Upper lobe of left lung (tissue), 6 donors: ENCODE data around the gene ACLY. TPM values are rescaled to one million over a fixed set of nuclear protein-coding genes. Genes with fewer than 3 reads are reported as not detected.

Experiments
- ATAC-seq, 2 donors: fragments of 200-7000 bp; cut with Tn5 transposase; one replicate each; pipeline ENCODE4 v1.9.1; 2022; ENCODE audit warnings: mild to moderate bottlenecking in 2 of 2, moderate library complexity in 2 of 2; ENCODE audit not compliant: low FRiP score in 2 of 2
- DNase-seq, 2 donors: peaks; one replicate each; pipeline ENCODE4 v3.0.0-alpha.2; 2019 to 2020
- H3K27ac ChIP-seq, 4 donors: fragments of 200-600 bp; sonication (generic); one replicate each; pipeline ENCODE4 v1.5.1; 2016 to 2019
- H3K27me3 ChIP-seq, 4 donors: fragments of 200-600 bp; sonication (generic); one replicate each; pipeline ENCODE4 v1.5.1; 2017 to 2019
- H3K36me3 ChIP-seq, 4 donors: fragments of 200-600 bp; sonication (generic); one replicate each; pipeline ENCODE4 v1.5.1; 2016 to 2019
- H3K4me1 ChIP-seq, 4 donors: fragments of 200-600 bp; sonication (generic); one replicate each; pipeline ENCODE4 v1.5.1; 2018 to 2019
- H3K4me3 ChIP-seq, 4 donors: fragments of 200-600 bp; sonication (generic); one replicate each; pipeline ENCODE4 v1.5.1; 2017 to 2019; ENCODE audit warnings: mild to moderate bottlenecking in 2 of 4, moderate library complexity in 1 of 4
- H3K9me3 ChIP-seq, 4 donors: fragments of 200-600 bp; sonication (generic); one replicate each; pipeline ENCODE4 v1.5.1; 2018 to 2019
- CTCF ChIP-seq, 6 experiments: fragments of 450-650 bp in 4 of 6; fragments of 200-600 bp in 2 of 6; sonication (generic) in 2 of 6; IDR thresholded peaks; one replicate each; pipeline ENCODE4 v1.5.1; 2016 to 2019; ENCODE audit warnings: antibody characterized with exemption in 6 of 6
- EP300 ChIP-seq, 4 donors: sonication (generic); formaldehyde crosslinking; IDR thresholded peaks; one replicate each; pipeline ENCODE4 v1.5.1; 2017; ENCODE audit warnings: antibody characterized with exemption in 4 of 4, control low read depth in 2 of 4
- POLR2A ChIP-seq, 4 donors: fragments of 450-650 bp; IDR thresholded peaks; one replicate each; pipeline ENCODE4 v1.5.1; 2016 to 2017; ENCODE audit warnings: antibody characterized with exemption in 4 of 4, mild to moderate bottlenecking in 2 of 4
- POLR2AphosphoS5 ChIP-seq, 2 donors: sonication (generic); formaldehyde crosslinking; IDR thresholded peaks; one replicate each; pipeline ENCODE4 v1.5.1; 2017; ENCODE audit warnings: antibody characterized with exemption in 2 of 2
- WGBS, 2 donors: methylation state at CpG; one replicate each; pipeline ENCODE4 v1.1.5; 2017 to 2018; 5-methylcytosine and 5-hydroxymethylcytosine counted together
- total RNA-seq, 6 donors: library from RNA; depleted of rRNA in 4 of 6; stranded (reverse); fragments of >200 nt in 4 of 6; gene quantifications; one replicate each; pipeline versions ENCODE4 v1.1.0 to v1.2.1, GENCODE V29; 2016 to 2021
- donor health status: DM: no; HTN: no; CAD: no; lungs with moderate emphysema.
- donor health status: DM: no; HTN: yes; CAD: no; lungs with severe emphysema.

ACLY gene
- total RNA-seq, 6 donors from 2014 or later = 41.9 to 132 (median 84.6) TPM

- no peaks in the 10 kb centered on the region for H3K27me3 ChIP-seq
- peak overlapping the region in 2 of 4 donors; percentile 78 to 98 for H3K4me3 ChIP-seq
- ATAC-seq = peak in 1 of 2 donors; percentile 3
- peaks cover 0 to 15% (median 14%) of the 10 kb centered on the region in 4 donors for H3K36me3 ChIP-seq
- no peak for TF ChIP-seq POLR2A (IDR thresholded peaks at IDR 0.05)
- WGBS, 2 donors = 51 to 55% methylated on average over 4 of the region's 4 CpGs
- peak in 1 of 2 donors; percentile 36 for DNase-seq
- peaks cover 18 to 56% (median 39%) of the 10 kb centered on the region in 4 donors for H3K4me1 ChIP-seq
- H3K27ac ChIP-seq = peak overlapping the region in 1 of 4 donors; percentile 91
- no peaks in the 10 kb centered on the region for H3K9me3 ChIP-seq
These were observed 1.6 kb downstream of the ACLY start for GRCh38 chr17:41917192-41917591.

DNA sequence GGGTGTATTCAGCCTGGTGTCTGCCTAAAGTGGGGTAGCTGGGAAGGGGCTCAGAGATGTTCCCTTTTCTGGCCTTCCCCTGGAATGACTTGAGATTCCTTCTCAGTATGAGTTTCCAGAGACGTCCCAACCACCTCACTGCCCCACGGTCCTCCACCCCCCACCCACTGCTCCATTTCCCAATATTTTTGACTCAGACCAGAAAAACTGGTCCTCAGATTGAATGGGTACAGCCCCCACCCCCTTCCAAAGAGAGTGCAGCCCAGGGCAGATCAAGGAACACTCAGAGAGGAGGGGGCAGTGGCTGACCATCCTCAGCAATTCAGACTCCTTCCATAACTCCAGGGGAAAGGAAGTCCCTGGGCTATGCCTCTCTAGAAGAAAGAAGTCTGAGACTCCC, 3.2 kb downstream of the ACLY start:
- DNase-seq (peak in 1 of 2 donors; percentile 30), ATAC-seq (no peak)
- Histone ChIP-seq H3K36me3 (peaks cover 0 to 31% (median 30%) of the 10 kb centered on the region in 4 donors), H3K4me1 (peaks cover 18 to 56% (median 39%) of the 10 kb centered on the region in 4 donors), H3K9me3 (no peaks in the 10 kb centered on the region), H3K4me3 (no peak overlapping the region), H3K27ac (no peak overlapping the region), H3K27me3 (no peaks in the 10 kb centered on the region)
- TF ChIP-seq POLR2AphosphoS5 (IDR thresholded peaks at IDR 0.05) = no peak
- no peak for TF ChIP-seq POLR2A (IDR thresholded peaks at IDR 0.05)
- TF ChIP-seq EP300 (IDR thresholded peaks at IDR 0.05) = no peak
- TF ChIP-seq CTCF (IDR thresholded peaks at IDR 0.05) = no peak
- WGBS, 2 donors = 70 to 76% methylated on average over 2 of the region's 2 CpGs

DNA sequence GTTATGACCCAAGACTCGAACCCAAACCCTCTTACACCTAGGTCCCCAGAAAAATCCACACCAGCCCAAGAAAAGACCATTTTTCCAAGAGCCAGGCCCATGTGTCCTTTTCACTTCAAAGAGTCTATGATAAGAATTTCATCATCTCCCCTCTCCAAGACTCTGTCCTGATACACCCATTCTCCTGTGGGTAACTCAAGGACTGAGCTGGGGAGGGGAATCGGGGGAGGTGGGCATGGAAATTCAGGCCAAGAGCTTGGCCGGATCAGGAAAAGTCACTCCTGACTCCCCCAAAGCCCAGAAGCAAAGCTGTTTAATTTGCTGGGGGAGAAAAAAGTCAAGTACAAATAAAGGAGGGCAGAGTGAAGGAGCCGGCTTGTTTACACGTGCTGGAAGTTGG, 3.7 kb downstream of the ACLY start:
- no peaks in the 10 kb centered on the region for H3K27me3 ChIP-seq
- H3K9me3 ChIP-seq = no peaks in the 10 kb centered on the region
- no peak overlapping the region for H3K27ac ChIP-seq
- no peak overlapping the region for H3K4me3 ChIP-seq
- peaks cover 1 to 37% (median 35%) of the 10 kb centered on the region in 4 donors for H3K36me3 ChIP-seq
- no peak for DNase-seq
- peaks cover 18 to 56% (median 38%) of the 10 kb centered on the region in 4 donors for H3K4me1 ChIP-seq
- TF ChIP-seq CTCF (IDR thresholded peaks at IDR 0.05) (no peak), POLR2A (IDR thresholded peaks at IDR 0.05) (no peak), POLR2AphosphoS5 (IDR thresholded peaks at IDR 0.05) (no peak), EP300 (IDR thresholded peaks at IDR 0.05) (no peak)
- no peak for ATAC-seq
- 72 to 74% methylated on average over 5 of the region's 5 CpGs for WGBS, 2 donors

GRCh38 chr17:41914358-41914766, 4.4 kb downstream of the ACLY start:
- Histone ChIP-seq H3K4me3 (no peak overlapping the region), H3K27me3 (no peaks in the 10 kb centered on the region), H3K9me3 (no peaks in the 10 kb centered on the region), H3K27ac (no peak overlapping the region), H3K36me3 (peaks cover 8 to 43% (median 42%) of the 10 kb centered on the region in 4 donors), H3K4me1 (peaks cover 14 to 50% (median 32%) of the 10 kb centered on the region in 4 donors)
- ATAC-seq (no peak), DNase-seq (no peak)
- WGBS, 2 donors = 77 to 82% methylated on average over 6 of the region's 6 CpGs
- TF ChIP-seq CTCF (IDR thresholded peaks at IDR 0.05) (no peak), POLR2A (IDR thresholded peaks at IDR 0.05) (no peak), EP300 (IDR thresholded peaks at IDR 0.05) (no peak), POLR2AphosphoS5 (IDR thresholded peaks at IDR 0.05) (no peak)

- WGBS, 2 donors = 86 to 89% methylated on average over 4 of the region's 4 CpGs
- ATAC-seq (no peak), DNase-seq (no peak)
- Histone ChIP-seq H3K9me3 (no peaks in the 10 kb centered on the region), H3K4me1 (peaks cover 12 to 47% (median 30%) of the 10 kb centered on the region in 4 donors), H3K27ac (no peak overlapping the region), H3K4me3 (no peak overlapping the region), H3K36me3 (peaks cover 10 to 49% (median 48%) of the 10 kb centered on the region in 4 donors), H3K27me3 (no peaks in the 10 kb centered on the region)
- TF ChIP-seq POLR2AphosphoS5 (IDR thresholded peaks at IDR 0.05) (no peak), CTCF (IDR thresholded peaks at IDR 0.05) (no peak), EP300 (IDR thresholded peaks at IDR 0.05) (no peak), POLR2A (IDR thresholded peaks at IDR 0.05) (no peak)
These were observed 5.0 kb downstream of the ACLY start for GRCh38 chr17:41913798-41914197.
